ENCODE data around the gene RRAGD. TPM values are rescaled to one million over a fixed set of nuclear protein-coding genes. Genes with fewer than 3 reads are reported as not detected.
"Not testable (repeated sequence)": the region's sequence is repeated elsewhere in the genome, so short reads cannot be mapped to it uniquely, and the experiment has no call there.

Gene RRAGD
- total RNA-seq, 1 donor from 2014 or later = 5.4 TPM

DNA sequence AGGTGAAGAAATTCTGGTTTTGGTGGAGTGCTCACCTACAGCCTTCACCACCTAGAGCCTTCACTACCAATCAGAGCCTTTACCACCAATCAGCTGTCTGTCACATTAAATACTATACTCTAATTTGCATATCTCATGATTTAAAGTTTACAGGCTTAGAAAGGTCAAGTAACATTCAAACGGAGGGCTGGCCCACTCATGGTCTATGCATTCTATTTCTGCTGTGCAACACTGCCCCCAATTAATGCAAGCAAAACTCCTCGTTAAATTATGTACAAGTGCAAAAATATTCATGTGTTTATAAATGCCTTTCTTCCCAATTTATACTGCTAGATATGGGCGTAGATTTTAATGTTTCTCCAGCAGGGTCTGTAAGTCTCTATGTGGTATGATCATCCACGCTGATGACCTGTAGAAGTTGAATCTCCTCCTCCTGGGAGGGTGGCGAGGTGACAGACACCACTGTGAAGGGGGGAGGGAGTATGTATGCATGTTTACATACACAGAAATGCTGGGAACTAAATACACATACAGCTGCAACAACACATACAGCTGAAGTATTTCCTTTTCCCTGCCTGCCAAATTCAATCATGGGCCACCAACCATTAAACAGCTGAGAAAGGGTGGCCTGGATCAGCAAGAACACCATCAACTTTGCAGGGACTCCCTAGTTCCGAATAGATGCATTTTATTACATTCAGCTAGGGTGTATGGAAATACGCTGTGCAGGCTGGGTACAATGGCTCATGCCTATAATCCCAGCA, 13.1 kb downstream of the RRAGD start:
- no peak for DNase-seq
- peaks cover 4% of the 10 kb centered on the region for H3K27me3 Mint-ChIP-seq
- ChIA-PET POLR2A (no interaction called here), CTCF (no interaction called here)
- H3K36me3 Mint-ChIP-seq (ENCODE audit: low read depth) = no peaks in the 10 kb centered on the region
- ATAC-seq (ENCODE audit: low read depth) = no peak
- TF ChIP-seq, protein P1, sequence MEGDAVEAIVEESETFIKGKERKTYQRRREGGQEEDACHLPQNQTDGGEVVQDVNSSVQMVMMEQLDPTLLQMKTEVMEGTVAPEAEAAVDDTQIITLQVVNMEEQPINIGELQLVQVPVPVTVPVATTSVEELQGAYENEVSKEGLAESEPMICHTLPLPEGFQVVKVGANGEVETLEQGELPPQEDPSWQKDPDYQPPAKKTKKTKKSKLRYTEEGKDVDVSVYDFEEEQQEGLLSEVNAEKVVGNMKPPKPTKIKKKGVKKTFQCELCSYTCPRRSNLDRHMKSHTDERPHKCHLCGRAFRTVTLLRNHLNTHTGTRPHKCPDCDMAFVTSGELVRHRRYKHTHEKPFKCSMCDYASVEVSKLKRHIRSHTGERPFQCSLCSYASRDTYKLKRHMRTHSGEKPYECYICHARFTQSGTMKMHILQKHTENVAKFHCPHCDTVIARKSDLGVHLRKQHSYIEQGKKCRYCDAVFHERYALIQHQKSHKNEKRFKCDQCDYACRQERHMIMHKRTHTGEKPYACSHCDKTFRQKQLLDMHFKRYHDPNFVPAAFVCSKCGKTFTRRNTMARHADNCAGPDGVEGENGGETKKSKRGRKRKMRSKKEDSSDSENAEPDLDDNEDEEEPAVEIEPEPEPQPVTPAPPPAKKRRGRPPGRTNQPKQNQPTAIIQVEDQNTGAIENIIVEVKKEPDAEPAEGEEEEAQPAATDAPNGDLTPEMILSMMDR (IDR thresholded peaks at IDR 0.05) = no peak
- intact Hi-C loops (cut with micrococcal nuclease) = no loop called here
- no peaks in the 10 kb centered on the region for H3K4me1 Mint-ChIP-seq
- no peak overlapping the region for H3K4me3 Mint-ChIP-seq
- no peak overlapping the region for H3K27ac Mint-ChIP-seq
- H3K9me3 Mint-ChIP-seq = no peaks in the 10 kb centered on the region

DNA sequence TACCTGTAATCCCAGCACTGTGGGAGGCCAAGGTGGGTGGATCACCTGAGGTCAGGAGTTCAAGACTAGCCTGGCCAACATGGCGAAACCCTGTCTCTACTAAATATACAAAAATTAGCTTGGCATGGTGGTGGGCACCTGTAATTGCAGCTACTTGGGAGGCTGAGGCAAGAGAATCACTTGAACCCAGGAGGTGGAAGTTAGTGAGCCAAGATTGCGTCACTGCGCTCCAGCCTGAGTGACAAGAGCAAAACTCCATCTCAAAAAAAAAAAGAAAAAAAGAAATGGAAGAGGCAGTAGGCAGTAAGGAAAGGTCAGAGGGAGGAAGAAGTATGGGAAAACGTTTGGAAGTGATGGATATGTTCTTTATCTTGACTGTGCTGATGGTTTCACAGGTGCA, 14.2 kb downstream of the RRAGD start:
- not testable (repeated sequence) for H3K27ac Mint-ChIP-seq

DNA sequence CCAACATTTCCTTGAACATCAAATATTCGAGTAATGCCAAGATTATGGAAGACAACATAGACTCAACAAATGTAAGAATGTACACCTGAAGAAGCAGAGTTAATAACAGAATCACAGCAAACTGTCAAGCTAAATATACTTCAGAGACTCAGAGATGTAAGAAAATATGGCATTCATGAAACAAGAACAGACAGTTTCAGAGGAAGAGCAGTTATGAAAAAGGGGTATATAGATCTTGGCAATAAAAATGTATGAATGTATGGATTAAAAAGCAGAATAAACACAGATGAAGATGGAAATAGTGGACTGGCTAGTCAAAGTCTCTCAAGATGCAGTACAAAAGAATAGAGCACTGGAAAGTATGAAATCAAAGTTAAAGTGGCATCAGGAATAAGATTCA, 18.4 kb downstream of the RRAGD start:
- TF ChIP-seq, protein P1 (IDR thresholded peaks at IDR 0.05) = no peak
- Mint-ChIP-seq H3K27me3 (no peaks in the 10 kb centered on the region), H3K36me3 (ENCODE audit: low read depth) (no peaks in the 10 kb centered on the region), H3K4me1 (no peaks in the 10 kb centered on the region), H3K4me3 (no peak overlapping the region), H3K27ac (no peak overlapping the region), H3K9me3 (peaks cover 8% of the 10 kb centered on the region)
- ATAC-seq (ENCODE audit: low read depth) (no peak), DNase-seq (no peak)
- ChIA-PET POLR2A (no interaction called here), CTCF (no interaction called here)
- intact Hi-C loops (cut with micrococcal nuclease) = loop anchor here (2.0 kb wide), 1 partner anchor 17 kb away; no protein-coding TSS in a partner anchor

More for the DNA sequence above, 14.2 kb downstream of the RRAGD start:
- H3K36me3 Mint-ChIP-seq (ENCODE audit: low read depth); H3K4me1 Mint-ChIP-seq; H3K4me3 Mint-ChIP-seq; H3K9me3 Mint-ChIP-seq; intact Hi-C loops (cut with micrococcal nuclease); POLR2A ChIA-PET; ATAC-seq (ENCODE audit: low read depth); CTCF ChIA-PET; DNase-seq; H3K27me3 Mint-ChIP-seq: not testable (repeated sequence)

DNA sequence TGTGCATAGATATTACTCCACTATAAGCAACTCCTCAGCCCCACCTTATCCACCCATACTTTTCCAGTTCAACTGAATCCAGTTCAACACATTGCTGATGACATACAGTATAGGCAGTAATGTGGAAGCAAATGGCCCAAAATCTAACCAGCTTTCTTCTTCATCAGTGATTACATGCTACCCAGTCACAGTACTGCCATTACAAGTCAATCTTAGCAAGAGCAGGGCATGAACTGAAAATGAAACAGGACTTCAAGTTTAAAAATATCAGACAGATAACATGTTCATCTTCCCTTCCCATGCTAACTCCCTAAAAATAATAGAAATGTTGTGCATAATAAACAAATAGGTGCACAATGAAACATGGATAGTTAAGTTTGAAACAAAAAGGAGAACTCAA, 19.2 kb downstream of the RRAGD start:
- no peak for ATAC-seq (ENCODE audit: low read depth)
- H3K27me3 Mint-ChIP-seq = no peaks in the 10 kb centered on the region

DNA sequence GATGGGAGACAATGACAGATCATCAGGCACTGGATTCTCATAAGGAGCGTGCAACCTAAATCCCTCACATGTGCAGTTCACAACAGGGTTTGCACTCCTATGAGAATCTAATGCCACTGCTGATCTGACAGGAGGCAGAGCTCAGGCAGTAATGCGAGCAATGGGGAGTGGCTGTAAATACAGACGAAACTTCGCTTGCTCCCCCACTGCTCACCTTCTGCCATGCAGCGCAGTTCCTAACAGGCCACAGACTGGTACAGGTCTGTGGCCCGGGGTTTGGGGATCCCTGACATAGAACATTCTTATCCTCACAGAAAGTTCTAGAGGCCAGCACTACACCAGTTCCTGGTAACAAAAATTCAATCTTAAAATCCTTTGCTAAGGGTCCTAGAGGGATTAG, 23.2 kb downstream of the RRAGD start:
- H3K4me3 Mint-ChIP-seq = no peak overlapping the region
- no peak overlapping the region for H3K27ac Mint-ChIP-seq
- DNase-seq = no peak
- TF ChIP-seq, protein P1 (IDR thresholded peaks at IDR 0.05) = no peak
- H3K36me3 Mint-ChIP-seq (ENCODE audit: low read depth) = no peaks in the 10 kb centered on the region
- peaks cover 15% of the 10 kb centered on the region for H3K4me1 Mint-ChIP-seq
- ChIA-PET POLR2A (no interaction called here), CTCF (interaction anchor here (0.7 kb wide), 1 partner anchor 1091 kb away, joined by 3 read pairs; no protein-coding TSS in a partner anchor)
- H3K27me3 Mint-ChIP-seq = peaks cover 4% of the 10 kb centered on the region
- intact Hi-C loops (cut with micrococcal nuclease) = no loop called here
- no peak for ATAC-seq (ENCODE audit: low read depth)
- peaks cover 8% of the 10 kb centered on the region for H3K9me3 Mint-ChIP-seq

More for the DNA sequence above, 19.2 kb downstream of the RRAGD start:
- no peak for DNase-seq
- H3K4me1 Mint-ChIP-seq = peaks cover 5% of the 10 kb centered on the region
- TF ChIP-seq, protein P1 (IDR thresholded peaks at IDR 0.05) = no peak
- ChIA-PET CTCF (no interaction called here), POLR2A (no interaction called here)
- no peak overlapping the region for H3K4me3 Mint-ChIP-seq
- intact Hi-C loops (cut with micrococcal nuclease) = loop anchor here (2.0 kb wide), 1 partner anchor 18 kb away; no protein-coding TSS in a partner anchor
- peaks cover 8% of the 10 kb centered on the region for H3K9me3 Mint-ChIP-seq
- no peak overlapping the region for H3K27ac Mint-ChIP-seq
- H3K36me3 Mint-ChIP-seq (ENCODE audit: low read depth) = no peaks in the 10 kb centered on the region
